CD4-positive, CD25-positive, alpha-beta regulatory T cell (primary cell): ENCODE results near the gene PMPCA. TPM values are rescaled to one million over a fixed set of nuclear protein-coding genes. Genes with fewer than 3 reads are reported as not detected.

Source experiments
- ATAC-seq, 2 donors: fragments of 150-1000 bp; cut with Tn5 transposase; one replicate each; pipeline ENCODE4 v1.10.0; 2021; ENCODE audit warnings: low read depth in 2 of 2, moderate number of reproducible peaks in 2 of 2, moderate library complexity in 1 of 2
- DNase-seq, 3 donors: peaks; one replicate each; pipeline versions ENCODE4 v3.0.0 to v3.0.0-alpha.2; 2012 to 2022; ENCODE audit warnings: mixed read lengths in 1 of 3
- H3K27ac ChIP-seq: one replicate; pipeline ENCODE4 v1.7.0; 2013; ENCODE audit warnings: mild to moderate bottlenecking, low read length; ENCODE audit not compliant: insufficient read depth, poor library complexity, severe bottlenecking
- H3K27me3 ChIP-seq: one replicate; pipeline ENCODE4 v1.7.0; 2013; ENCODE audit warnings: low read length; ENCODE audit not compliant: control insufficient read depth, insufficient read depth
- H3K36me3 ChIP-seq: one replicate; pipeline ENCODE4 v1.7.0; 2013; ENCODE audit warnings: mild to moderate bottlenecking, low read length, moderate library complexity; ENCODE audit not compliant: control insufficient read depth, insufficient read depth
- H3K4me1 ChIP-seq: 2 replicates; pipeline ENCODE4 v1.7.0; 2013; ENCODE audit warnings: mild to moderate bottlenecking, low read length; ENCODE audit not compliant: insufficient read depth, control insufficient read depth, poor library complexity, severe bottlenecking
- H3K4me3 ChIP-seq: one replicate; pipeline ENCODE4 v1.7.0; 2013; ENCODE audit warnings: low read depth, mild to moderate bottlenecking, low read length, moderate library complexity
- H3K9me3 ChIP-seq, 2 experiments: 1 replicate in 1 of 2; 2 replicates in 1 of 2; pipeline ENCODE4 v1.7.0; 2013; ENCODE audit warnings: low read length in 2 of 2, mild to moderate bottlenecking in 1 of 2, moderate library complexity in 1 of 2; ENCODE audit not compliant: control insufficient read depth in 2 of 2
- H3K27ac Mint-ChIP-seq, 3 donors: one replicate each; pipeline ENCODE4 v1.8.0; 2020 to 2022; ENCODE audit warnings: mild to moderate bottlenecking in 3 of 3, mixed read lengths in 3 of 3, moderate library complexity in 2 of 3
- H3K27me3 Mint-ChIP-seq: one replicate; pipeline ENCODE4 v1.8.0; 2022; ENCODE audit warnings: mild to moderate bottlenecking, mixed read lengths
- H3K36me3 Mint-ChIP-seq: one replicate; pipeline ENCODE4 v1.8.0; 2020; ENCODE audit warnings: mixed read lengths
- H3K4me1 Mint-ChIP-seq, 4 donors: one replicate each; pipeline ENCODE4 v1.8.0; 2020 to 2022; ENCODE audit warnings: mixed read lengths in 4 of 4, mild to moderate bottlenecking in 1 of 4
- H3K4me3 Mint-ChIP-seq, 4 donors: one replicate each; pipeline ENCODE4 v1.8.0; 2020 to 2022; ENCODE audit warnings: mild to moderate bottlenecking in 4 of 4, mixed read lengths in 4 of 4, moderate library complexity in 3 of 4
- H3K9me3 Mint-ChIP-seq, 7 donors: one replicate each; pipeline ENCODE4 v1.8.0; 2020 to 2022; ENCODE audit warnings: mixed read lengths in 7 of 7, mild to moderate bottlenecking in 3 of 7, moderate library complexity in 2 of 7
- polyA plus RNA-seq, 4 donors: library from polyadenylated mRNA; unstranded; fragments of 300-500 nt; fragmentation: Illumina TruSeq; gene quantifications; one replicate each; pipeline ENCODE4 v1.2.3, GENCODE V29; 2021
- total RNA-seq: library from RNA; stranded (reverse); gene quantifications from one replicate; pipeline ENCODE4 v1.2.3, GENCODE V29; 2022

Gene PMPCA
- total and polyA plus RNA-seq, 5 donors from 2014 or later = 36.5 to 86.2 (median 39.2) TPM

DNA sequence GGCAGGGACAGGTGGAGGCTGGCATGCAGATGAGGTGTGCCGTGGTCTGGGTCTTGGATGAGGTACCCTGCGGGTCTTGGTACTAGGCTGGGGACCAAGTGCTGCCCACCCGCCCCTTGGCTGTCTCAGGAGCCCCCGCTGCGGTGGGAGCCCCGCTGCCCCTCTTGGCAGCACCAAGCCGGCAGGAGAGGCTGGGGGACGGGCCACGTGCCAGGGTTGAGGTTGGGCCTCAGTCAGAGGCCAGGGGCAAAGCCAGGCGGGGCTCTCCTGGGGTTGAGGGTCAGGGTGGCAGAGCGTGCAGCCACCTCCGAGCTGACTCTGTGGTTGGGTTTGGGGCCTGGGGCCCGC is 39.0 kb upstream of the PMPCA start:
- peaks cover 8% of the 10 kb centered on the region for H3K4me1 ChIP-seq
- H3K4me3 ChIP-seq = no peak overlapping the region
- DNase-seq (no peak), ATAC-seq (no peak)
- Mint-ChIP-seq H3K36me3 (no peaks in the 10 kb centered on the region), H3K27me3 (no peaks in the 10 kb centered on the region), H3K4me3 (no peak overlapping the region), H3K4me1 (no peaks in the 10 kb centered on the region), H3K27ac (no peak overlapping the region), H3K9me3 (no peaks in the 10 kb centered on the region)
- no peaks in the 10 kb centered on the region for H3K9me3 ChIP-seq
- no peaks in the 10 kb centered on the region for H3K36me3 ChIP-seq
- no peaks in the 10 kb centered on the region for H3K27me3 ChIP-seq
- no peak overlapping the region for H3K27ac ChIP-seq

GRCh38 chr9:136372006-136372405 is 38.5 kb upstream of the PMPCA start:
- Histone ChIP-seq H3K4me3 (no peak overlapping the region), H3K27me3 (no peaks in the 10 kb centered on the region), H3K9me3 (no peaks in the 10 kb centered on the region), H3K36me3 (no peaks in the 10 kb centered on the region), H3K4me1 (peaks cover 8% of the 10 kb centered on the region), H3K27ac (no peak overlapping the region)
- Mint-ChIP-seq H3K27ac (no peak overlapping the region), H3K27me3 (no peaks in the 10 kb centered on the region), H3K4me1 (no peaks in the 10 kb centered on the region), H3K4me3 (no peak overlapping the region), H3K9me3 (no peaks in the 10 kb centered on the region), H3K36me3 (no peaks in the 10 kb centered on the region)
- DNase-seq (no peak), ATAC-seq (no peak)

GRCh38 chr9:136372561-136373299 is 37.7 kb upstream of the PMPCA start:
- no peaks in the 10 kb centered on the region for H3K36me3 Mint-ChIP-seq
- no peak overlapping the region for H3K27ac Mint-ChIP-seq
- H3K9me3 ChIP-seq = no peaks in the 10 kb centered on the region
- ATAC-seq (no peak), DNase-seq (no peak)
- no peaks in the 10 kb centered on the region for H3K27me3 ChIP-seq
- H3K4me3 Mint-ChIP-seq = peak overlapping the region in 1 of 4 donors; percentile 22
- no peaks in the 10 kb centered on the region for H3K36me3 ChIP-seq
- peaks cover 8% of the 10 kb centered on the region for H3K4me1 ChIP-seq
- H3K4me3 ChIP-seq = no peak overlapping the region
- H3K4me1 Mint-ChIP-seq = no peaks in the 10 kb centered on the region
- H3K9me3 Mint-ChIP-seq = no peaks in the 10 kb centered on the region
- H3K27ac ChIP-seq = no peak overlapping the region
- no peaks in the 10 kb centered on the region for H3K27me3 Mint-ChIP-seq

GRCh38 chr9:136373300-136374182 is 36.9 kb upstream of the PMPCA start, which contains the start of gene CARD9:
TSS of gene CARD9 (minus strand) at chr9:136373669. CDS start at chr9:136372078, 1,591 bp downstream.
- H3K4me3 Mint-ChIP-seq = peak within 1 kb of the TSS in 1 of 4 donors; percentile 22
- no peak within 1 kb of the TSS for H3K27ac Mint-ChIP-seq
- Histone ChIP-seq H3K27me3 (no peaks in the 10 kb centered on the region), H3K9me3 (no peaks in the 10 kb centered on the region), H3K4me3 (no peak within 1 kb of the TSS), H3K27ac (no peak within 1 kb of the TSS), H3K4me1 (peaks cover 8% of the 10 kb centered on the region), H3K36me3 (no peaks in the 10 kb centered on the region)
- no peaks in the 10 kb centered on the region for H3K4me1 Mint-ChIP-seq
- no peaks in the 10 kb centered on the region for H3K27me3 Mint-ChIP-seq
- no peaks in the 10 kb centered on the region for H3K36me3 Mint-ChIP-seq
- DNase-seq (no peak), ATAC-seq (peak in 1 of 2 donors; percentile 23)
- no peaks in the 10 kb centered on the region for H3K9me3 Mint-ChIP-seq

DNA sequence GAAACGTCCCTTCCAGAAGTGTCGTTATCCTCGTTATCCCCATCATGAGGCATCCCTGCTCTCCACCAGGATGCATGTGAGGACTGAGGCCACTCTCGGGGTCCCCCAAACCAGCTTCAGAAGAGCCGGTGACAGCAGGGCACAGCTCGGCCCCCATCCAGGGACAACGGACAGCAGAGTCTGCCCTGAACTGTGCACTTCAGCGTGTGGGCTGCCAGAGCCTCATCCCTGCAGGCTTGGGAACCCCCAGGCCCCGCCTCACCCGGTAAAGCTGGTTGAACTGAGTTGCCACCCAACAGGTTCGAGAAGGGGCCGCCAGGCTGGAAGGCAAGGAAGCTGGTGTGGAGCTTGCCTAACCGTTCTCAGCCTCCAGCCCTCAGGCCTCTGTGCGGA is 36.3 kb upstream of the PMPCA start:
- no peaks in the 10 kb centered on the region for H3K36me3 Mint-ChIP-seq
- Histone ChIP-seq H3K27ac (no peak overlapping the region), H3K4me3 (no peak overlapping the region), H3K4me1 (peaks cover 8% of the 10 kb centered on the region), H3K27me3 (no peaks in the 10 kb centered on the region), H3K9me3 (no peaks in the 10 kb centered on the region), H3K36me3 (no peaks in the 10 kb centered on the region)
- DNase-seq = no peak
- H3K27ac Mint-ChIP-seq = no peak overlapping the region
- H3K4me3 Mint-ChIP-seq = no peak overlapping the region
- H3K4me1 Mint-ChIP-seq = no peaks in the 10 kb centered on the region
- no peaks in the 10 kb centered on the region for H3K27me3 Mint-ChIP-seq
- ATAC-seq = no peak
- no peaks in the 10 kb centered on the region for H3K9me3 Mint-ChIP-seq

GRCh38 chr9:136375096-136375495 is 35.4 kb upstream of the PMPCA start:
- no peak overlapping the region for H3K27ac Mint-ChIP-seq
- H3K4me1 Mint-ChIP-seq = no peaks in the 10 kb centered on the region
- no peak for ATAC-seq

DNA sequence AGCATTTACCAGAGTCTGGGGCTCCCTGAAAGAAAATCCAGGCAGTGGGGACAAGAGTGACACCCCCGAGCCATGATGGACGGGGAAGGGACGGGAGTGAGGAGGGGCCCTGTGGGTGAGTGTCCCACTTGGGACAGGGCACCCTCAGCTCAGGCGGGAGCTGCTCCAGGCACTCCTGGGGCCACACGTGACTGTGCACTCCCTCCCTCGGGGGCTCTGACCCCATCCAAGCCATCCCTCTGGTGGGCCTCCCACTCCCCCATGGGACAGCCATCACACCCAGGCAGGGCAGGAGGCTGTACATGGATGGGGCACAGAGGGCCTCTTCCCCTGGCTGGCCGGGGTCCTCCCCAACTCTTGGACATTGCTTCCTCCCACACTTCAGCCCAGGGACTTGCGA is 34.0 kb upstream of the PMPCA start:
- H3K36me3 ChIP-seq = no peaks in the 10 kb centered on the region
- H3K27me3 ChIP-seq = no peaks in the 10 kb centered on the region
- H3K9me3 ChIP-seq = no peaks in the 10 kb centered on the region
- Mint-ChIP-seq H3K4me1 (no peaks in the 10 kb centered on the region), H3K9me3 (no peaks in the 10 kb centered on the region), H3K27ac (no peak overlapping the region), H3K4me3 (no peak overlapping the region), H3K27me3 (no peaks in the 10 kb centered on the region), H3K36me3 (no peaks in the 10 kb centered on the region)
- DNase-seq (no peak), ATAC-seq (no peak)
- peaks cover 8% of the 10 kb centered on the region for H3K4me1 ChIP-seq
- no peak overlapping the region for H3K4me3 ChIP-seq
- H3K27ac ChIP-seq = no peak overlapping the region

More at GRCh38 chr9:136375096-136375495, 35.4 kb upstream of the PMPCA start:
- H3K36me3 ChIP-seq = no peaks in the 10 kb centered on the region
- peaks cover 8% of the 10 kb centered on the region for H3K4me1 ChIP-seq
- no peaks in the 10 kb centered on the region for H3K9me3 Mint-ChIP-seq
- no peaks in the 10 kb centered on the region for H3K27me3 Mint-ChIP-seq
- H3K36me3 Mint-ChIP-seq = no peaks in the 10 kb centered on the region
- no peak overlapping the region for H3K4me3 ChIP-seq
- H3K27ac ChIP-seq = no peak overlapping the region
- H3K9me3 ChIP-seq = no peaks in the 10 kb centered on the region
- DNase-seq = no peak
- H3K4me3 Mint-ChIP-seq = no peak overlapping the region
- no peaks in the 10 kb centered on the region for H3K27me3 ChIP-seq
